Cortex of kidney (tissue), 1 donor: Measurements from ENCODE around the gene FOXL3.

Experiments
- DNase-seq: peaks from one replicate; lab custom pipeline; 2025; lab: John Stamatoyannopoulos, UW

FOXL3 gene

GRCh38 chr7:302054-302992 lies 12.4 kb downstream of the FOXL3 start:
- DNase-seq, result no peak

- no peak for DNase-seq
Measured at GRCh38 chr7:303425-303824, 13.5 kb downstream of the FOXL3 start.

- DNase-seq, result no peak
Measured at GRCh38 chr7:303884-304573, 14.1 kb downstream of the FOXL3 start.

- DNase-seq, result no peak
Measured at GRCh38 chr7:304574-305409, 14.8 kb downstream of the FOXL3 start.

- no peak for DNase-seq
Measured at GRCh38 chr7:305410-306151, 15.6 kb downstream of the FOXL3 start.

- no peak for DNase-seq
Measured at GRCh38 chr7:307970-308369, 18.0 kb downstream of the FOXL3 start.

GRCh38 chr7:309586-310228 lies 19.7 kb downstream of the FOXL3 start:
- DNase-seq, result no peak

GRCh38 chr7:311131-311680 lies 21.2 kb downstream of the FOXL3 start:
- no peak for DNase-seq

GRCh38 chr7:311796-312195 lies 21.8 kb downstream of the FOXL3 start:
- no peak for DNase-seq

GRCh38 chr7:312424-312823 lies 22.5 kb downstream of the FOXL3 start:
- DNase-seq, result no peak

- no peak for DNase-seq
Measured at GRCh38 chr7:314853-315252, 24.9 kb downstream of the FOXL3 start.

GRCh38 chr7:315516-316265 lies 25.7 kb downstream of the FOXL3 start:
- DNase-seq, result no peak

- no peak for DNase-seq
Measured at GRCh38 chr7:317643-318405, 27.9 kb downstream of the FOXL3 start.

- DNase-seq, result no peak
Measured at GRCh38 chr7:318476-318875, 28.5 kb downstream of the FOXL3 start.

GRCh38 chr7:318878-319661 lies 29.1 kb downstream of the FOXL3 start:
- DNase-seq, result no peak

GRCh38 chr7:320297-320696 lies 30.3 kb downstream of the FOXL3 start:
- no peak for DNase-seq

- DNase-seq, result no peak
Measured at GRCh38 chr7:322111-322671, 32.2 kb downstream of the FOXL3 start.

- no peak for DNase-seq
Measured at GRCh38 chr7:322708-323111, 32.7 kb downstream of the FOXL3 start.
